ENCODE data around the gene PRR14L. TPM values are rescaled to one million over a fixed set of nuclear protein-coding genes. Genes with fewer than 3 reads are reported as not detected.

Gene PRR14L
- total RNA-seq, 1 donor from 2014 or later: 48.2 TPM

DNA sequence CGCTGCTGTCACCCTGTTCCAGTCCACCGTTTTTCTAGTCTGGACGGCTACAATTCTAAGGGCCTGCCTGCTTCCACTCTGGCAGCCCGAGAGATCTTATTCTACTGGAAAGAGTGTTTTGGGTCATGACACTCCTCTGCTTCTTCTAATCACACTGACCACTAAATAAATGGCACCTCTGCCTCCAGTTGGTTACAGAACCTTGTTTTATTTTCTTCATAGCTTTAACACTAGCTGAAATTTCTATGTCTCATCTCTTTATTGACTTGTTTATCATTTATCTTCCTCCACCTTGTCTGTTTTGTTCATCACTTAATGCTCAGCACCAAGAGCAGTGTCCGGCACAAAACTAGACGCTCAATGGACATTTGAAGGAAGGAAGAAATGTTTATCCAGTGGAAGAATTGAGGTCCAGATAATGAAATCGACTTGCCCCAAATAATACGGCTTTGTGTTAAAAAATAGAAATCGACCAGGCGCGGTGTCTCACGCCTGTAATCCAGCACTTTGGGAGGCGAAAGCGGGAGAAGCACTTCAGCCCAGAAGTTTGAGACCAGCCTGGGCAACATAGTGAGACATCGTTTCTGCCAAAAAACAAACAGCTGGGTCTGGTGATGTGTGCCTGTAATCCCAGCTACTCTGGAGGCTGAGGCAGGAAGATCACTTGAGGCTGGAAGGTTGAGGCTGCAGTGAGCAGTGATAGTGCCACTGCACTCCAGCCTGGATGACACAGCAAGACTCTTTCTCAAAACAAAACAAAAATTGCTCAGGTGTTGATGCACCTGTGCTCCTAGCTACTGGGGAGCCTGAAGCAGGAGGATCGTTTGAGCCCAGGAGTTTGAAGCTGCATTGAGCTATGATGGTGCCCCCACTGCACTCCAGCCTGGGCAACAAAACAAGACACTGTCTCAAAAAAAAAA is 693 bp upstream of the PRR14L start:
- peaks cover 58% of the 10 kb centered on the region for H3K4me1 Mint-ChIP-seq (ENCODE audit: unreplicated experiment)
- H3K4me3 Mint-ChIP-seq (ENCODE audit: unreplicated experiment): peak overlapping the region; percentile 89
- TF ChIP-seq CTCF (IDR thresholded peaks at IDR 0.05): no peak
- no peaks in the 10 kb centered on the region for H3K9me3 Mint-ChIP-seq (ENCODE audit: unreplicated experiment)
- H3K27me3 Mint-ChIP-seq (ENCODE audit: unreplicated experiment): no peaks in the 10 kb centered on the region
- DNase-seq (ENCODE audit: extremely low spot score, unreplicated experiment): no peak
- peak overlapping the region; percentile 81 for H3K27ac Mint-ChIP-seq (ENCODE audit: unreplicated experiment)
- peaks cover 8% of the 10 kb centered on the region for H3K36me3 Mint-ChIP-seq (ENCODE audit: unreplicated experiment)

DNA sequence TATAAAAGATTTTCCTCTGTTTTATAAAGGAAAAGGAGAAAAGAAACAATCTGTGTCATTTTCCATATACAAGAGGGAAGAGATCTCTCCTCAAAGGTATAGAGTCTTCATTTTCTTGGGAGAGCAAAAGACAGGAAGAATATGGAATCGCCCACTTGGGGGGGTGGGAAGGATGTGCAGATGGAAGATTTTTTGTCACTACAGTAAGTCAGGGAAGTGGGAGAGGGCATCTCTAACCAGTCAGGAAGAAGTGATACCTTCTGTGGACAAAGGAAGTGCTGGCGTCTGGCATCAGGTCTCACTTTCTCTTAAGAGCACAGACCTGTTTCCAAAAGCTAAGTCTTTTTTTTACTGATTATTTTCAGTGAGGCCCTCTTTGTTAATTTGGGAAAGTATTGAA is 1.4 kb downstream of the PRR14L start:
- Mint-ChIP-seq H3K36me3 (ENCODE audit: unreplicated experiment) (peaks cover 8% of the 10 kb centered on the region), H3K4me1 (ENCODE audit: unreplicated experiment) (peaks cover 50% of the 10 kb centered on the region), H3K4me3 (ENCODE audit: unreplicated experiment) (peak overlapping the region; percentile 89), H3K27me3 (ENCODE audit: unreplicated experiment) (no peaks in the 10 kb centered on the region), H3K27ac (ENCODE audit: unreplicated experiment) (peak overlapping the region; percentile 81), H3K9me3 (ENCODE audit: unreplicated experiment) (no peaks in the 10 kb centered on the region)
- DNase-seq (ENCODE audit: extremely low spot score, unreplicated experiment): no peak
- TF ChIP-seq CTCF (IDR thresholded peaks at IDR 0.05): no peak

DNA sequence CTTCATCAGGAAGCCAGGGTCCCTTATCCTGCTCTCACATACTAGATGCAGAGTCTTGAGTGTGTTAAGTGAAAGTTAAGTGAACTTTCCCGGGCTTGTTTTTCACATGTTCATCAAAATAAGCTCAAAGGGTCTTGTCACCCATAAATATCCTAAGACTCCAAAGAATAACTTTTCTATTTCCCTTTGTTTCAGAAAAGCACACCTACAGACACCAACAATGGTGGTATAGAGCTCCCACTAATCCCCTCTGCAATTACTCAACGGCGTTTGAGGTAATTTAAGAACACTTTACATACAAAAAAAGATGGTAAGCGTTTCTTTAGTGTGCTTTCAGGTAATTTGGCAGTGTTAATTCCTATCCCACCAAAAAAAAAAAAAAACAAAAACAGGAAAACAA is 2.5 kb downstream of the PRR14L start:
- Mint-ChIP-seq H3K9me3 (ENCODE audit: unreplicated experiment) (no peaks in the 10 kb centered on the region), H3K27ac (ENCODE audit: unreplicated experiment) (peak overlapping the region; percentile 15), H3K27me3 (ENCODE audit: unreplicated experiment) (no peaks in the 10 kb centered on the region), H3K36me3 (ENCODE audit: unreplicated experiment) (peaks cover 8% of the 10 kb centered on the region), H3K4me1 (ENCODE audit: unreplicated experiment) (peaks cover 40% of the 10 kb centered on the region), H3K4me3 (ENCODE audit: unreplicated experiment) (no peak overlapping the region)
- no peak for DNase-seq (ENCODE audit: extremely low spot score, unreplicated experiment)
- TF ChIP-seq CTCF (IDR thresholded peaks at IDR 0.05): no peak

- TF ChIP-seq CTCF (IDR thresholded peaks at IDR 0.05): no peak
- Mint-ChIP-seq H3K9me3 (ENCODE audit: unreplicated experiment) (no peaks in the 10 kb centered on the region), H3K27ac (ENCODE audit: unreplicated experiment) (no peak overlapping the region), H3K4me1 (ENCODE audit: unreplicated experiment) (peaks cover 28% of the 10 kb centered on the region), H3K36me3 (ENCODE audit: unreplicated experiment) (peaks cover 8% of the 10 kb centered on the region), H3K4me3 (ENCODE audit: unreplicated experiment) (no peak overlapping the region), H3K27me3 (ENCODE audit: unreplicated experiment) (no peaks in the 10 kb centered on the region)
- no peak for DNase-seq (ENCODE audit: extremely low spot score, unreplicated experiment)
Observed at GRCh38 chr22:31743871-31744270, 6.1 kb downstream of the PRR14L start.

DNA sequence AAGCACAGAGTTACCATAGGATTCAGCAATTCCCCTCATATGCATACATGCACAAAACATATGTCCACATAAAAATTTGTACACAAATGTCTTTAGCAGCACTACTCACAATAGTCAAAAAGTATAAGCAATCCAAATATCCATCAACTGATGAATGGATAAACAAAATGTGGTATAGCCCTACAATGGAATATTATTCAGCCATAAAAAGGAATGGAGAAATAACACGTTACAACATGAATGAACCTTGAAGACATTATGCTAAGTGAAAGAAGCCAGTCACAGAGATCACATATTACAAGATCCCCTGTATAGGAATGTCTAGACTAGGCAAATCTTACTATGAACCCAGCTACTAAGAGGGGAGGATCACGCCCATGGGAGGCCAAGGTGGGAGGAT is 7.2 kb downstream of the PRR14L start:
- peaks cover 14% of the 10 kb centered on the region for H3K36me3 Mint-ChIP-seq (ENCODE audit: unreplicated experiment)
- H3K9me3 Mint-ChIP-seq (ENCODE audit: unreplicated experiment): no peaks in the 10 kb centered on the region
- peaks cover 16% of the 10 kb centered on the region for H3K4me1 Mint-ChIP-seq (ENCODE audit: unreplicated experiment)
- no peak for TF ChIP-seq CTCF (IDR thresholded peaks at IDR 0.05)
- H3K4me3 Mint-ChIP-seq (ENCODE audit: unreplicated experiment): no peak overlapping the region
- no peak overlapping the region for H3K27ac Mint-ChIP-seq (ENCODE audit: unreplicated experiment)
- DNase-seq (ENCODE audit: extremely low spot score, unreplicated experiment): no peak
- no peaks in the 10 kb centered on the region for H3K27me3 Mint-ChIP-seq (ENCODE audit: unreplicated experiment)

Measured in osteocyte (in vitro differentiated cells).